GM18526 (cell line): ENCODE results near the gene TSPAN18.

ENCODE experiments used
- POLR2A ChIP-seq: IDR thresholded peaks from 3 replicates; pipeline ENCODE4 v1.6.1; 2011; ENCODE audit not compliant: insufficient read length; ENCODE audit errors: extremely low read depth

Gene TSPAN18

DNA sequence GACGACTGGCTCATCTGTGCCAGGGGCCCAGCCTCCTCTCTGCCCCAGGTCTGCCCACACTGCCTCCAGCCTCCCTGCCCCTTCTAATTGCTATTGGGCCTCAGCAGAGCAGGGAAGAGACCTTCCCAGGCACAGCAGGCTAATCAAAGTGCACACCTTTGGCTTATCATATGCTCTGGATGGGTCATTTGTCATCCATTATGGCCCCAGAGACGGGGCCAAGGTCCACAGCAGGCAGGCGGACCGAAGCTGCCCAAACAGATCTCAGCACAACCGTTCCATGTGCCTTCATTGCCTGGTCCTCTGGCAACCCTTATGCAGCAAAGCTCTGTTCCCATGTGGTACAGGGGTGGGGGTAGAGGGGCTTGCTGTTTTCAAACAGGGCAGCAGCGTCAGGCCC lies 157.3 kb downstream of the TSPAN18 start:
- TF ChIP-seq POLR2A, result no peak

DNA sequence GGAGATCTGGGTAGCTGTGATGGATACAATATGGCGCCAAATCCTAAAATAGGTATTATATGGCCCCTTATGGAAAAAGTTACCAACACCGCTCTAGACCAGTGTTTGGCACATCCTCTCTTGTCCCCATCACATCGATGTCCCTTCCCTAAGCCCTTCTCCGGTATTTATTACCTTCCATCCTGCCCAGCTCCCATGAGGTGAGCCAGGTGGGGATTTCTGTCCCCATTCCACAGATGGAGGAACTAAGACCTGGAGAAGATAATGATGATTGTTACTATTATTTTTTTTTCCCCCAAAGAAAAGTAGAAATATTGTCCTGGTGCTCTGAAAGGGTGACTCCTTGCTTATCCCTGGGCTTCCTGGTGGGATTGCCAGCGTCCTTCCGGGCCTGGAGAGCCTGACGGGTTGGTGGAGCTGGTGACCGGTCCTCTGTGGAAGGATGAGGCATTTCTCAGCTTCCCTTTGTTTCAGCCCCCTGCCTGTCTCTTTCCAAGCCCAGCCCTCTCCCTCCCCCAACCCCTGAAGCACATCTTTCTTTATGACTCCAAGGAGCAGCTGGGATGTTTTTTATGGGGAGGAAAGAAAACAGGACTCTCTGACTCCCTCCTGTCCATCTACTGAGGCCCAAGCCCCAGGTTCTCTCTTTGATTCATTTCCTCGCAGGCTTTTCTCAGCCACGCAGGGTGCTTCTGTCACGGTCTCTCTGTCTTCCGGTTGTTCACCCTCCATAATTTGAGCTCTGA lies 158.5 kb downstream of the TSPAN18 start:
- TF ChIP-seq POLR2A, result no peak

DNA sequence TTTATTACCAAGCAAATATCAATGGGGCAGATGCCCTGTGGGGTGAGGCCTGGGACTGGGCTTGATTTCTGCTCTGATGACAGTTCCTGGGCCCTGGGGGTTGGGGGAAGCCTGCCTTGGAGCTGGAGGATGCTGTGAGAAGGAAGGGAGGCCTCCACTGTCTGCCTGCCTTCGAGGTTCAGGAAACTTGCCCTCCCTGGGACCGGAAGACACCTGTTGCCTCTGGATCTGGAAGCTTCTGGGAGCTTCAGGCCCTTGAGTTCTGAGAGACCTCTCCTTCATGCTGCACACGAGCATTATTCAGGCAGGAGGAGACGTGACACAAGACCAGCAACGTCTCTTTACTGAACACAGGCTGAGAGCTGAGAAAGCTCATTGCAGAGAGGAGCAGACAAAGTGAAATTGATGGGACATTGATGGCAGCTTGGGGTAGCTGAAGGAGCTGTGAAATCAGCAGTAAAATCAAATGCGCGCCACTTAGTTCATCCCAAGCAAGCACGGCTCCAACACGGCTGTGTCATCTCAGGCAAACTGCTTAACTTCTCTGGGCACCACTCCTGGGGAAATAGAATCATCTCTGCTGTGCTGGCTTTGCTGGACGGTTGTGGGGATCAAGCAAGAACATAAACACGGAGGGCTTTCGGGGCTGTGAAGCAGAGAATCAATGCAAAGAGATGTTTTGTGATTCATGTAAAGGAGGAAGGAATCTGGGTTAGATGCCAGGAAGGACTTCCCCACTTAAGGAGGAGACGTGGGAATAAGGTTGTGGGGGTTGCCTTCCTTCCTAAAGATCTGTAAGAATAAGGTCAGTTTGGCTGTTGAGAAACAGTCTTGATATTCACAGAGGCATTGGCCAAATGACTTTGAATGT lies 159.4 kb downstream of the TSPAN18 start:
- TF ChIP-seq POLR2A, result no peak

DNA sequence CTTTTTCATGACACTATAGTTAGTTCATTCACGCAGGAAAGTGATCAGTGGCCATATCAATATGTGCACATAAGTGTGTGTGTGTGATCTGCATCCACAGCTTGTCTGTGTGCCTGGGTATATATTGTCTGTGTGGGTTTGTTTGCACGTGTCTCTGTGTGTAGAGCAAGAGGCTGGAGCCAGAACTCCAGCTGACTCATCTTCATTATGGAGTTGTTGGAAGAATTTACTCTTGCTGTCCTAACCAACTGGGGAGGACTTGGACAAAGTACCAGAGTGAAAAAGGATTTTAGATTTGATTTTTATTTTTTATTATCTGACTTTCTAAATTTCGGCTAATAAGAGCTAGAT lies 160.0 kb downstream of the TSPAN18 start:
- TF ChIP-seq POLR2A, result no peak

DNA sequence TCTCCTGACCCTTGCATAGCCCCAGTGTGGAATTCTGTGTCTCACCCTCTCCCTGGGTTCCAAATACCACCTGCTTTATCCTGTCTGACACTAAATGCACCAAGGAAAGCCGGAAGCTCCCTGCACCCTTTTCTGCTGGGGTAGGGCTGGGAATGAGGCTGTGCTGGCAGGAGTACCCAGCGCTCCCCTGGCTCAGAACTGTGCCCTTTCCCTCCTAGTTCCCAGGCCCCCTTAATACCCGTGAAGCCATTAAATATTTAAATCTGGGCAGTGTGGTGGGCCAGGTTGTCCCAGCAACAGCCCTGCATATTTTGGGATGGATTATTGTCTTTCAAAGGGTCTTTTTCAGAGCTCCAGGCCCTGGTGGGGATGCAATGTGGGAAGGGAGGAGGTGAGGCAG lies 160.9 kb downstream of the TSPAN18 start:
- no peak for TF ChIP-seq POLR2A

DNA sequence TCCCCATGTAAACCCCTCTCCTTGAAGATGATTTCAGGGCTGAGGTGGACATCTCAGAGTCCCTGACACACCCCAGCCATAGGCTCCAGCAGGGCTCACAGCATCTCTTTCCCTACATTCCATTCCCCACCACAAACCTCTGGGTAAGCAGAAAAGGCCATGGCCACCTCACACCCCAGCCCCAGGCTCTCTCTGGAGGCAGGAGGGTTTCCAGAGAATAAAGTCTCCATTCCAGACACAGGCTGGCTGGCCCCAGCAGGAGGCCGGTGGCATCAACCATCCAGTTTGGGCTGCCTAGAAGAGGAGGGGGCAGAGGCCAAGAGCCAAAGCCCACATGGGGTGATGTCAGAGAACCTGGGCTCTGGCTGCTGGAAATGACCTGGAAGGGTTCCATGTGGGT lies 162.5 kb downstream of the TSPAN18 start:
- TF ChIP-seq POLR2A, result no peak

DNA sequence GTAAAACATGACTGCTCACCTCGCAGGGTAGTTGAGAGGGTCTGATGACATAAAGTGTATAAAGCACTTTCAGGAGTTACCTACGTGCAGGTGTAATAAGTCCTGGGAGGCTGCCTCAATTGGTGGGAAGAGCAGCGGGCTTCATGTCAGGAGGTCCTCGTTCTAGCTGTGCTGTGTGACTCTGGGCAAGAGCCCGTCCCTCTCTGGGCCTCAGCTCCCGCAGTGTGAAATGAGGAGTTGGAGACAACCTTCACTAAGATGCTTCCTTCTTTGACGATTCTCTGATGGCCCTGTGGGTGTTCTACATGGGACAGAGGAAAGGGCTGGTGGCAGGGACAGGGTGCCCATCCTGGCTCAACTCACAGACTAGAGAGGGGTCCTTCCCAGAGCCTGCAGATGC lies 166.1 kb downstream of the TSPAN18 start:
- no peak for TF ChIP-seq POLR2A

DNA sequence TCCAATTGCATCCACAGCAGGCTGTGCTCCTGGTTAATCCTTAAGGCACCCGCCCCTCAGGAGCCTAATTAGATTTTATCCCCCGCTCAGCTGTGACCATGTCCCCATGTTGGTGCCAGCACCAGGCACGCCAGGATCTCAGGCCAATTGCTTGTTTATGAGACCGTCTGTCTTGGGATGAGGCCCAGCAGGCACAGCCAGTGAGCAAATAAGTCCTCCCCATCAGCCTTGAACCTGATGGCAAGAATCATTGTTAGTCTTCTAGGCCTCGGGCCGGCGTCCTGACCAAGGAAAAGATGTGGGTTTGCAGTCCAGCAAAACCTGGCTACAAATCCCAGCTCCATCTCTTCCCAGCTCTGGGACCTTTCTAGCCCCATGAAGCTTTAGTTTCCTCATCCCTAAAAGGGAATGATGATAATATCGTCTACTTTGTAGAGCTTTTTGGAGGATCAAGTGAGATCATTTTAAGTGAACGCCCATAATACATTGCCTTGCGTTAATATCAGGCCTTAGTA lies 166.6 kb downstream of the TSPAN18 start:
- TF ChIP-seq POLR2A, result no peak

DNA sequence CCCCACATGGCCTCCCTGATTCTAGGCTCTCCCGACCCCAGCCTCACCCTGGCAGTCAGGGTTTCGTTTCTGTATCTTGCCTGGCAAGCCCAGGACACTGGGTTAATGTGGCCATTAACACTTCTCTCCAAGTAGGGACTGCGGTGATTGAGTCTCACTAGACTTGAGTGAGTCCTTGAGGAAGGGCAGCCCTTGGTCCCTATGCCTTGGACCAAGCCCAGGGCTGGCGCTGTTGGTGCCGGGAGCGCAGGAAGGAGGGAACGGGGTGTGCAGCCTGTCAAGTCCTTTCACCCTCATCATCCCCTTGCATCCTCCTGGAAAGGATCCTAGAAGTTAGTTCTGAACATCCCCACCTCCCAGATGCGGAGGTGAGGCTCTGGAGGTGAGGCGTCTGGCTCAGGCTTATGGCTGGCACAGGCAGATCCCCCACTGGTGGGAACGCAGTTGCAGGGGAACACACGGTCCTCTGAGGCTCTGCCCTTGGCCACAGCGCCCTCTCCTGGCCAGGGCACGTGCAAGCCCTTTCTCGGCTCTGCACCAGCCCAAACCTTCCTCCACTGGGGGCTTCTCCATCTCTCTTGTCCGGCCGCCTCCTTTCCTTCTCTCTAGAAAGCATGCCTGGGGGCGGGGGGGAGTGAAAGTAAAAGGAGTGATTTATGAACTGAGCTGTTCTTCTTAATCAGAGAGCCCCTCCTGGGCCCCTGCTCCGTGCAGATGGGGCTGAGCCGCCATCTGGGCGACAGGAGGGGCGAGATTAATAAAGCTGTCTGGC lies 167.3 kb downstream of the TSPAN18 start:
- TF ChIP-seq POLR2A, result no peak

DNA sequence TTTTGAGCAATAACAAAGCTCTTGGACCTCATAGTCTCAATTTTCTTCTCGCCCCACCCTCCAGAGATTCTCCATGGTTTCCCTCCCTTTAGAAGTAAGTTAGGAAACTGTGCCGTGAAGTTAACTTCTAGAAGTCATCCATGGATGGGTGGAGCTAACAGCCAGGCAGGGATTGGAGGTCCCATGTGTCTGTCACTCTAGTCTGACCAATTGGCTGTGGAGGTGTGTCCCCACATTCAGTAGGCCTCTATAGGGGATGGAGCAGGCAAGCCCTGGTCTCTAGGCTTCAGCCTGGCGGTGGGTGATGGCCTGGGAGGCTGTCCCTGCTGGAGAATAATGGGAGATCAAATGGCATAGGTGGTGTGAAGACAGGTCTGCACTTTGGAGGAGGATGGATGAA lies 173.2 kb downstream of the TSPAN18 start:
- no peak for TF ChIP-seq POLR2A

DNA sequence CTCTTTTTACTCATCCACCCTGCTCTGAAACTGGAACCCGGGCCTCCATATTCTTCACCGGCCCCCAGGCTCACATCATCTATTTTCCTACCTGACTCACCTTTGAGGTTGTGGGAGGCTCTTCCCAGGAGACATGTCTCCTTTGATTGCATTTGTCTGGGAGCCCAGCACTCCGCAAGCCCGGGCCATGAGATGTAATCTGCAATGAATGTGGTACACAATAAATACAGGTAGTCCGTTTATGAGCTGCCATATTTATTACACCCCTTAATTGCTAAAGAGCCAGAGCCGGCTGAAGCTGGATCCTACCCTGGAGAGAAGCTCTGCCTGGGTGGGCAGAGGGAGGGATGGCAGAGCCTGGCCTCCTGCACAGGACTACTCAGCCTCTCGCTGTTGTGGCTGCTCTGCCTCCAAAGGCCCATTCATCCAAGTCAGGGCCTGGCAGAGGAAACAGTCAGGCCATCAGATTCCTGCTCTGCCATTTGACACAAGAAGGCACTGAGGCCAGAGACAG lies 174.4 kb downstream of the TSPAN18 start:
- no peak for TF ChIP-seq POLR2A

DNA sequence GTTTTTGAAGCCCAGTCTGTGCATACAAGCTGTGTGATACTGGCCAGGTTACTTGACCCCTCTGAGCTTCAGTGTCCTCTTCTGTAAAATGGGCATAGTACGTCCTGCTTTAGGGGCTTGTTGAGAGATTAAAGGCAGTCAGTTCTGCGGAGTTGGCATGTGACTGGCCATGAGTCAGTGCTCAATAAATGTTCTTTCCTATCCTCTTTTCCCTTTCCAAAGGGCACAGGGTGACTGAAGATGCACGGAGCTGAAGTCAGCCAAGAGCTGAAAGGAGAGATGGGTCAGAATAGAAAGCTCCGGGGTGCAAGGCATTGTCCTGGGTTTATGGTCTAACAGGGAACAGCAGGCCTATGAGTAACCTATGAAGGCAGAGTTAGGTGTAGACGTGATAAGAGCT lies 175.0 kb downstream of the TSPAN18 start:
- no peak for TF ChIP-seq POLR2A

DNA sequence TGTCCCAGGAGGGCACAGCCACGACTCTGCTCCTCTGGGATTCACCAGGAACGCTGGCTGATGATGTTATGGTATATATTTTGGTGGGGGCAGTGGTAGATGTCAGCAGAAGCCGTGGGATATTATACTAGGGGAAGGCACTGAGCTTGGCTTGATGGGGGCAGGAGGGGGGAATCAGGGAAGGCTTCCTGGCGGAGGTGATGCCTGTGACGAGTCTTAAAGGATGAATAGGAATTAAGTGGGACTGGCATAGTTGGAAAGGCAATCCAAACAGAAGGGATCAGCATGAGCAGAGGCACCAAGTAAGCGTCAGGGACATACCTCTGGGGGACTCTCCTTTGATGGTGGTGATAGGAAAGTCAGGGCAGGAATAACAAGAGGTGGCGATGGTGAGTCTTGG lies 176.3 kb downstream of the TSPAN18 start:
- TF ChIP-seq POLR2A, result no peak

DNA sequence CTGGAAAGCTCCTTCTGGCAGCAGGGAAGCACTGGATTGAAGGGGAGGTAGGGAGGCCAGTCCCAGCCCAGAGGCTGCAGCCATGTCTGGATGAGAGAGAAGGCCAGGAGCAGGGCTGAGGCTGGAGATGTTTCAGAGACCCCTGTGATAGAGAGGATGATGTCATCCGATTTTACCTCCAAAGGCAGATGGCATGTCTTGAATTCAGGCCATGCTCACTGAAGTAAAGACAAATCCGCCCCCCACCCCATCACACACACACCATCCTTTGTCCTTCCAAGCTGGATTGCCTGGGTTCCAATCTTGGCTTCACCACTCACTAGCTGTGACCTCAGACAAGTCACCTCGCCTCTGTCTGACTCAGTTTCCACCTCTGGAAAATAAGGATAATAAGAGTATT lies 176.8 kb downstream of the TSPAN18 start:
- no peak for TF ChIP-seq POLR2A

DNA sequence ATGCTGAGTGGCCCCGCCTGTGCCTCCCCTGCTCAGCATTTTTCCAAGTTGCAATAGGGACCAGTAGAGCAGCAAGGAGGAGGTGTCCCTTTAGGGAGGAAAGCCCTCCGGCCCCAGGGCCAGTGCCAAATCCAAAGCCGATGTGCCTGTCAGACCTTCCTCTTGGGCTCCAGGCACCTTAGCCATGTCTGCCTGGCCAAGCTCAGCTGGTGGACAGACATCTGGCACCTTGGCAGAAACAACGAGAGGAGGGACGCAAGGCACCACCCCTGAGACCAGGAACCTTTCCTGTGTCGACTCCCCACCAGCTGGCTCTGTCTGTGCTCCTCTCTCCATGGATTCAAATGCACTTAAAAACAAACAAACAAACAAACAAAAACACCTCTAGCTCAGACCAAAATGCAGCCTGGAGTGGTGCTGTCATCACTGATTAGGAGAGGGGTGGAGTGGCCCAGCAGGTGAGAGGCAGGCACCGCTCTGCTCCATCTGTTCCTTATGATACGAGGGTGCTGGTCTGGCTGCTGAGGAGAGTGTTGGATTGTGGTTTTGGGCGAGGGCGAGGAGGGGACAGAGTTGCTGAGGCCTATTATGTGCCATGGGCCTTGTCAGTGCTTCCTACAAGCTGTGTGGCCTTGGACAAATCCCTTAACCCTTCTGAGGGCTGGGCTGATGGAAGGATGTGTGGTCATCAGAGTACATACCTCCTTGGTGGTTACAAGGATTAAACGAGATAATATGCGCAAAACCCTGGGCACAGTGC lies 177.7 kb downstream of the TSPAN18 start:
- no peak for TF ChIP-seq POLR2A
